Mesenchymal stem cell (in vitro differentiated cells and primary cell): Measurements from ENCODE around the gene TMEM9B. TPM values are rescaled to one million over a fixed set of nuclear protein-coding genes. Genes with fewer than 3 reads are reported as not detected.
"Not testable (repeated sequence)": the region's sequence is repeated elsewhere in the genome, so short reads cannot be mapped to it uniquely, and the experiment has no call there.

Source experiments
- DNase-seq: peaks from one replicate; pipeline ENCODE4 v3.0.0-alpha.2; 2013
- H2AFZ ChIP-seq: one replicate; pipeline ENCODE4 v1.6.1; 2013; ENCODE audit warnings: low read depth, mild to moderate bottlenecking, control low read depth, inconsistent platforms, low read length, moderate library complexity
- H2AK5ac ChIP-seq: 2 replicates; pipeline ENCODE4 v1.6.1; 2013; ENCODE audit warnings: low read length, moderate library complexity, mild to moderate bottlenecking, inconsistent platforms; ENCODE audit not compliant: severe bottlenecking
- H2BK120ac ChIP-seq: one replicate; pipeline ENCODE4 v1.6.1; 2013; ENCODE audit warnings: low read depth, mild to moderate bottlenecking, inconsistent platforms, low read length, moderate library complexity
- H2BK12ac ChIP-seq, 2 experiments: one replicate each; pipeline ENCODE4 v1.6.1; 2013; ENCODE audit warnings: inconsistent platforms in 2 of 2, low read length in 2 of 2, mild to moderate bottlenecking in 2 of 2, moderate library complexity in 2 of 2, control low read depth in 1 of 2
- H2BK15ac ChIP-seq: one replicate; pipeline ENCODE4 v1.6.1; 2013; ENCODE audit warnings: mild to moderate bottlenecking, low read depth, inconsistent platforms; ENCODE audit not compliant: poor library complexity, severe bottlenecking
- H2BK5ac ChIP-seq: 2 replicates; pipeline ENCODE4 v1.6.1; 2013; ENCODE audit warnings: low read depth, mild to moderate bottlenecking, low read length, control low read depth, inconsistent platforms; ENCODE audit not compliant: poor library complexity, severe bottlenecking
- H3K14ac ChIP-seq, 2 experiments: one replicate each; pipeline ENCODE4 v1.6.1; 2013; ENCODE audit warnings: inconsistent platforms in 2 of 2, low read length in 2 of 2, control low read depth in 1 of 2, mild to moderate bottlenecking in 1 of 2, moderate library complexity in 1 of 2
- H3K18ac ChIP-seq, 2 experiments: one replicate each; pipeline ENCODE4 v1.6.1; 2013; ENCODE audit warnings: inconsistent platforms in 2 of 2, low read length in 2 of 2, control low read depth in 1 of 2, low read depth in 1 of 2, mild to moderate bottlenecking in 1 of 2
- H3K23ac ChIP-seq, 2 experiments: one replicate each; pipeline ENCODE4 v1.6.1; 2013; ENCODE audit warnings: inconsistent platforms in 2 of 2, low read length in 2 of 2, mild to moderate bottlenecking in 2 of 2, moderate library complexity in 2 of 2, control low read depth in 1 of 2
- H3K27ac ChIP-seq: 2 replicates; pipeline ENCODE4 v1.5.1; 2013; ENCODE audit warnings: mild to moderate bottlenecking, moderate library complexity, low read length, control low read depth, inconsistent platforms; ENCODE audit not compliant: poor library complexity, severe bottlenecking
- H3K27me3 ChIP-seq, 2 experiments: 2 replicates each; pipeline versions ENCODE4 v1.6.1 to v1.7.0; 2013; ENCODE audit warnings: low read length in 2 of 2, mild to moderate bottlenecking in 2 of 2, moderate library complexity in 2 of 2, control low read depth in 1 of 2, inconsistent platforms in 1 of 2; ENCODE audit not compliant: control insufficient read depth in 1 of 2, insufficient read depth in 1 of 2
- H3K36me3 ChIP-seq, 2 experiments: 2 replicates each; pipeline versions ENCODE4 v1.6.1 to v1.7.0; 2013; ENCODE audit warnings: low read length in 2 of 2, control low read depth in 1 of 2, inconsistent platforms in 1 of 2, low read depth in 1 of 2, mild to moderate bottlenecking in 1 of 2; ENCODE audit not compliant: insufficient read depth in 2 of 2, control insufficient read depth in 1 of 2
- H3K4ac ChIP-seq, 2 experiments: one replicate each; pipeline ENCODE4 v1.6.1; 2013; ENCODE audit warnings: inconsistent platforms in 2 of 2, low read length in 2 of 2, mild to moderate bottlenecking in 2 of 2, moderate library complexity in 2 of 2, control low read depth in 1 of 2, low read depth in 1 of 2
- H3K4me1 ChIP-seq: 2 replicates; pipeline ENCODE4 v1.6.1; 2013; ENCODE audit warnings: low read depth, low read length, control low read depth; ENCODE audit not compliant: control insufficient read depth, insufficient read depth
- H3K4me2 ChIP-seq: 2 replicates; pipeline ENCODE4 v1.6.1; 2013; ENCODE audit warnings: low read length, mild to moderate bottlenecking, inconsistent platforms; ENCODE audit not compliant: poor library complexity, severe bottlenecking
- H3K4me3 ChIP-seq, 2 experiments: 2 replicates each; pipeline versions ENCODE4 v1.5.1 to v1.7.0; 2013; ENCODE audit warnings: low read length in 2 of 2, mild to moderate bottlenecking in 2 of 2, control low read depth in 1 of 2, low read depth in 1 of 2; ENCODE audit not compliant: insufficient read depth in 1 of 2
- H3K79me1 ChIP-seq: replicated peaks from 2 replicates; pipeline ENCODE4 v1.6.1; 2013; ENCODE audit warnings: mild to moderate bottlenecking, control low read depth, low read length, inconsistent platforms; ENCODE audit not compliant: poor library complexity, severe bottlenecking
- H3K9ac ChIP-seq: 2 replicates; pipeline ENCODE4 v1.7.0; 2013; ENCODE audit warnings: mild to moderate bottlenecking, low read length, moderate library complexity
- H3K9me3 ChIP-seq: 2 replicates; pipeline ENCODE4 v1.7.0; 2013; ENCODE audit warnings: mild to moderate bottlenecking, low read length; ENCODE audit not compliant: control insufficient read depth
- H4K8ac ChIP-seq: one replicate; pipeline ENCODE4 v1.6.1; 2013; ENCODE audit warnings: inconsistent platforms, mild to moderate bottlenecking, low read length, moderate library complexity
- H4K91ac ChIP-seq: one replicate; pipeline ENCODE4 v1.6.1; 2013; ENCODE audit warnings: mild to moderate bottlenecking, low read length, inconsistent platforms
- WGBS: methylation state at CpG from one replicate; pipeline ENCODE4 v1.1.7; 2013; ENCODE audit warnings: mixed read lengths; 5-methylcytosine and 5-hydroxymethylcytosine counted together
- polyA plus RNA-seq, 2 experiments: library from polyadenylated mRNA; stranded (reverse); fragments of 200-250 nt; gene quantifications; one replicate each; pipeline ENCODE4 v1.2.3, GENCODE V29; 2013

Gene TMEM9B
- polyA plus RNA-seq (2013, experiment 1 of 2): 40.0 TPM
- polyA plus RNA-seq (2013, experiment 2 of 2): 39.1 TPM

- Histone ChIP-seq H2BK120ac (peak within 1 kb of the TSS; percentile 91), H2BK5ac (peak within 1 kb of the TSS; percentile 79), H2BK15ac (peak within 1 kb of the TSS; percentile 94), H3K27ac (peak within 1 kb of the TSS; percentile 97), H3K4ac (peak within 1 kb of the TSS; percentile 94 to 96), H2BK12ac (peak within 1 kb of the TSS; percentile 31 to 33), H3K14ac (peak within 1 kb of the TSS in 1 of 2 experiments; percentile 94), H3K27me3 (no peaks in the 10 kb centered on the region), H3K18ac (peak within 1 kb of the TSS; percentile 96 to 99), H3K4me3 (peak within 1 kb of the TSS; percentile 92 to 98), H3K9me3 (no peaks in the 10 kb centered on the region), H2AFZ (peak within 1 kb of the TSS; percentile 91), H3K4me1 (peaks cover 6% of the 10 kb centered on the region), H4K8ac (peak within 1 kb of the TSS; percentile 99), H3K9ac (peak within 1 kb of the TSS; percentile 98), H3K36me3 (peaks cover 0 to 2% of the 10 kb centered on the region in 2 experiments), H3K23ac (peak within 1 kb of the TSS; percentile 51 to 66), H3K4me2 (peak within 1 kb of the TSS; percentile 95), H2AK5ac (no peak within 1 kb of the TSS), H3K79me1 (peaks cover 10% of the 10 kb centered on the region), H4K91ac (peak within 1 kb of the TSS; percentile 87)
- peak; percentile 90 for DNase-seq
- WGBS: under 1% methylated on average over 67 of the region's 67 CpGs
These were observed at the start of gene TMEM9B for GRCh38 chr11:8964324-8965320. TMEM9B (minus strand) TSS chr11:8964442; CDS start chr11:8964313, 129 bp downstream.

GRCh38 chr11:9013373-9013772 is 49.1 kb upstream of the TMEM9B start:
- Histone ChIP-seq H3K18ac (no peak overlapping the region), H3K4me3 (no peak overlapping the region), H4K91ac (no peak overlapping the region), H2BK5ac (no peak overlapping the region), H2BK120ac (no peak overlapping the region), H2BK15ac (no peak overlapping the region), H3K9me3 (no peaks in the 10 kb centered on the region), H3K4me2 (no peak overlapping the region), H2AFZ (no peak overlapping the region), H3K27ac (no peak overlapping the region), H2BK12ac (no peak overlapping the region), H3K4ac (no peak overlapping the region), H3K36me3 (no peaks in the 10 kb centered on the region), H4K8ac (no peak overlapping the region), H3K27me3 (peaks cover 0 to under 1% of the 10 kb centered on the region in 2 experiments), H3K4me1 (no peaks in the 10 kb centered on the region), H3K14ac (no peak overlapping the region), H3K79me1 (no peaks in the 10 kb centered on the region), H2AK5ac (no peak overlapping the region), H3K23ac (no peak overlapping the region), H3K9ac (no peak overlapping the region)
- WGBS: 83% methylated on average over 4 of the region's 4 CpGs
- no peak for DNase-seq

GRCh38 chr11:9009538-9009937 is 45.3 kb upstream of the TMEM9B start:
- not testable (repeated sequence) for H2BK120ac ChIP-seq, H2BK12ac ChIP-seq, H3K9me3 ChIP-seq, H3K18ac ChIP-seq, H3K4me2 ChIP-seq, H3K79me1 ChIP-seq, H3K9ac ChIP-seq, H3K23ac ChIP-seq, H3K4me1 ChIP-seq, H4K91ac ChIP-seq, H2BK15ac ChIP-seq, H3K4me3 ChIP-seq, H3K14ac ChIP-seq, H2AK5ac ChIP-seq, DNase-seq, H3K36me3 ChIP-seq, H2AFZ ChIP-seq, H4K8ac ChIP-seq, H3K27ac ChIP-seq, H3K4ac ChIP-seq, H2BK5ac ChIP-seq
- peaks cover 19 to 39% of the 10 kb centered on the region in 2 experiments for H3K27me3 ChIP-seq
- WGBS: 100% methylated on average over 1 of the region's 1 CpG

GRCh38 chr11:9008661-9009060 is 44.4 kb upstream of the TMEM9B start:
- Histone ChIP-seq H3K4me1 (peaks cover 10% of the 10 kb centered on the region), H3K4ac (no peak overlapping the region), H4K91ac (no peak overlapping the region), H3K9ac (no peak overlapping the region), H3K4me3 (no peak overlapping the region), H2BK120ac (no peak overlapping the region), H3K18ac (no peak overlapping the region), H3K14ac (no peak overlapping the region), H3K27me3 (peaks cover 23 to 41% of the 10 kb centered on the region in 2 experiments), H4K8ac (no peak overlapping the region), H2BK15ac (no peak overlapping the region), H3K23ac (no peak overlapping the region), H3K4me2 (no peak overlapping the region), H2BK5ac (no peak overlapping the region), H3K9me3 (no peaks in the 10 kb centered on the region), H3K27ac (no peak overlapping the region), H2AFZ (no peak overlapping the region), H3K79me1 (no peaks in the 10 kb centered on the region), H2AK5ac (no peak overlapping the region), H2BK12ac (no peak overlapping the region), H3K36me3 (peaks cover 0 to 2% of the 10 kb centered on the region in 2 experiments)
- 57% methylated on average over 1 of the region's 1 CpG for WGBS
- no peak for DNase-seq
